ENCODE results near the gene KLHL7. TPM values are rescaled to one million over a fixed set of nuclear protein-coding genes. Genes with fewer than 3 reads are reported as not detected.

Gene KLHL7
- total RNA-seq, 4 donors from 2014 or later: 21.3 to 45.9 (median 27.6) TPM

- H3K4me1 ChIP-seq: peaks cover 0 to 7% (median 0%) of the 10 kb centered on the region in 3 donors
- TF ChIP-seq EP300 (IDR thresholded peaks at IDR 0.05): no peak
- no peak for TF ChIP-seq POLR2AphosphoS5 (IDR thresholded peaks at IDR 0.05)
- no peak for TF ChIP-seq CTCF (IDR thresholded peaks at IDR 0.05)
- TF ChIP-seq POLR2A (IDR thresholded peaks at IDR 0.05): no peak
- H3K27ac ChIP-seq: peak overlapping the region in 2 of 4 donors; percentile 5 to 51
- no peak overlapping the region for H3K4me3 ChIP-seq
- 38 to 44% methylated on average over 1 of the region's 1 CpG for WGBS, 2 donors (ENCODE audit: low coverage in 1 of 2)
- peak; percentile 72 for ATAC-seq
- H3K36me3 ChIP-seq: no peaks in the 10 kb centered on the region
- no peaks in the 10 kb centered on the region for H3K27me3 ChIP-seq
- no peaks in the 10 kb centered on the region for H3K9me3 ChIP-seq
Measured at GRCh38 chr7:23067271-23067670, 38.3 kb upstream of the KLHL7 start.

- Histone ChIP-seq H3K4me1 (peaks cover 0 to 6% (median 3%) of the 10 kb centered on the region in 3 donors), H3K27ac (no peak overlapping the region), H3K27me3 (no peaks in the 10 kb centered on the region), H3K9me3 (no peaks in the 10 kb centered on the region), H3K36me3 (no peaks in the 10 kb centered on the region), H3K4me3 (no peak overlapping the region)
- ATAC-seq: no peak
- TF ChIP-seq POLR2AphosphoS5 (IDR thresholded peaks at IDR 0.05) (no peak), CTCF (IDR thresholded peaks at IDR 0.05) (peak in 1 of 4 experiments; percentile 17), EP300 (IDR thresholded peaks at IDR 0.05) (no peak)
Measured at GRCh38 chr7:23072048-23072447, 33.5 kb upstream of the KLHL7 start.

GRCh38 chr7:23072922-23073321 lies 32.7 kb upstream of the KLHL7 start:
- Histone ChIP-seq H3K27me3 (no peaks in the 10 kb centered on the region), H3K4me3 (no peak overlapping the region), H3K36me3 (no peaks in the 10 kb centered on the region), H3K9me3 (no peaks in the 10 kb centered on the region), H3K27ac (peak overlapping the region in 1 of 4 donors; percentile 9), H3K4me1 (peaks cover 0 to 6% (median 0%) of the 10 kb centered on the region in 3 donors)
- WGBS, 2 donors (ENCODE audit: low coverage in 1 of 2): 29 to 61% methylated on average over 2 of the region's 2 CpGs
- TF ChIP-seq CTCF (IDR thresholded peaks at IDR 0.05): no peak
- no peak for ATAC-seq

GRCh38 chr7:23074443-23075261 lies 30.9 kb upstream of the KLHL7 start:
- no peak for ATAC-seq
- Histone ChIP-seq H3K36me3 (no peaks in the 10 kb centered on the region), H3K27me3 (no peaks in the 10 kb centered on the region), H3K27ac (no peak overlapping the region), H3K4me1 (peaks cover 0 to 6% (median 0%) of the 10 kb centered on the region in 3 donors), H3K9me3 (no peaks in the 10 kb centered on the region), H3K4me3 (no peak overlapping the region)
- WGBS, 2 donors (ENCODE audit: low coverage in 1 of 2): 24 to 33% methylated on average over 2 of the region's 2 CpGs
- TF ChIP-seq POLR2A (IDR thresholded peaks at IDR 0.05) (no peak), EP300 (IDR thresholded peaks at IDR 0.05) (no peak), POLR2AphosphoS5 (IDR thresholded peaks at IDR 0.05) (no peak), CTCF (IDR thresholded peaks at IDR 0.05) (no peak)

- Histone ChIP-seq H3K4me1 (peaks cover 0 to 6% (median 0%) of the 10 kb centered on the region in 3 donors), H3K36me3 (no peaks in the 10 kb centered on the region), H3K4me3 (no peak overlapping the region), H3K9me3 (no peaks in the 10 kb centered on the region), H3K27ac (no peak overlapping the region), H3K27me3 (no peaks in the 10 kb centered on the region)
- ATAC-seq: no peak
- WGBS, 2 donors (ENCODE audit: low coverage in 1 of 2): 59 to 69% methylated on average over 3 of the region's 3 CpGs
- no peak for TF ChIP-seq CTCF (IDR thresholded peaks at IDR 0.05)
- TF ChIP-seq POLR2AphosphoS5 (IDR thresholded peaks at IDR 0.05): no peak
- TF ChIP-seq EP300 (IDR thresholded peaks at IDR 0.05): no peak
- TF ChIP-seq POLR2A (IDR thresholded peaks at IDR 0.05): no peak
Measured at GRCh38 chr7:23075571-23075970, 30.0 kb upstream of the KLHL7 start.

Measured in gastroesophageal sphincter (tissue), 4 donors.